ENCODE data around the gene MXD3. TPM values are rescaled to one million over a fixed set of nuclear protein-coding genes. Genes with fewer than 3 reads are reported as not detected.

Gene MXD3
- total and polyA plus RNA-seq, 12 donors, result 0.16 to 42.6 (median 3.6) TPM

- no peak for TF ChIP-seq POLR2A (IDR thresholded peaks at IDR 0.05)
- no peak for TF ChIP-seq CTCF (IDR thresholded peaks at IDR 0.05)
- H3K4me1 ChIP-seq (replicated peaks in 1 of 2), result no peaks in the 10 kb centered on the region
- H3K9me3 ChIP-seq (replicated peaks in 1 of 3), result no peaks in the 10 kb centered on the region
- intact Hi-C loops (cut with DNase I), result no loop called here
- no peaks in the 10 kb centered on the region for H3K27me3 ChIP-seq
- H3K27ac ChIP-seq, result no peak overlapping the region
- H3K36me3 ChIP-seq (replicated peaks in 1 of 2), result peaks cover 0 to 66% of the 10 kb centered on the region in 2 donors
- WGBS, 4 donors, result 79 to 85% (median 81%) methylated on average over 17 to 27 of the region's 27 CpGs
- no peak for DNase-seq
- H3K4me3 ChIP-seq, result no peak overlapping the region
Measured at GRCh38 chr5:177330991-177331842, 19.5 kb upstream of the MXD3 start.

DNA sequence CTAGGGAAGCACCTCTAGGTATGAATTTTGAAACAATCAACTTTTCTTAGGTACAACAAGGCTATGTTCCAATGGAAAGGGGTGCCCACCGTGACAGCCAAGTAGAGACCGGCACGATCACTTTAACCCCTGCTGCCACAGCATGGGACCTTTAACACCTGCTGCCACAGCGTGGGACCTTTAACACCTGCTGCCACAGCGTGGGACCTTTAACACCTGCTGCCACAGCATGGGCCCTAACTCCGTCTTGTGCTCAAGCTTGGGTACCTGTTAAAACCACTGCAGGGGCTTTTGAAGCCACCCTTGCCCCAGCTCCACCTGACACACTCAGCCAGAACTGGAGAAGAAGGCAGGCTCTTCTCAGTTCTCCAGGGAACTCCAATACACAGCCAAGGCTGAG is 18.2 kb upstream of the MXD3 start:
- WGBS, 4 donors, result 87 to 91% (median 90%) methylated on average over 3 to 6 of the region's 6 CpGs
- TF ChIP-seq CTCF (IDR thresholded peaks at IDR 0.05), result no peak
- TF ChIP-seq POLR2A (IDR thresholded peaks at IDR 0.05), result no peak
- H3K27ac ChIP-seq, result no peak overlapping the region
- intact Hi-C loops (cut with DNase I), result no loop called here
- H3K4me1 ChIP-seq (replicated peaks in 1 of 2), result no peaks in the 10 kb centered on the region
- no peak for DNase-seq
- H3K9me3 ChIP-seq (replicated peaks in 1 of 3), result no peaks in the 10 kb centered on the region
- H3K4me3 ChIP-seq, result no peak overlapping the region
- H3K27me3 ChIP-seq, result no peaks in the 10 kb centered on the region
- peaks cover 0 to 53% of the 10 kb centered on the region in 2 donors for H3K36me3 ChIP-seq (replicated peaks in 1 of 2)

DNA sequence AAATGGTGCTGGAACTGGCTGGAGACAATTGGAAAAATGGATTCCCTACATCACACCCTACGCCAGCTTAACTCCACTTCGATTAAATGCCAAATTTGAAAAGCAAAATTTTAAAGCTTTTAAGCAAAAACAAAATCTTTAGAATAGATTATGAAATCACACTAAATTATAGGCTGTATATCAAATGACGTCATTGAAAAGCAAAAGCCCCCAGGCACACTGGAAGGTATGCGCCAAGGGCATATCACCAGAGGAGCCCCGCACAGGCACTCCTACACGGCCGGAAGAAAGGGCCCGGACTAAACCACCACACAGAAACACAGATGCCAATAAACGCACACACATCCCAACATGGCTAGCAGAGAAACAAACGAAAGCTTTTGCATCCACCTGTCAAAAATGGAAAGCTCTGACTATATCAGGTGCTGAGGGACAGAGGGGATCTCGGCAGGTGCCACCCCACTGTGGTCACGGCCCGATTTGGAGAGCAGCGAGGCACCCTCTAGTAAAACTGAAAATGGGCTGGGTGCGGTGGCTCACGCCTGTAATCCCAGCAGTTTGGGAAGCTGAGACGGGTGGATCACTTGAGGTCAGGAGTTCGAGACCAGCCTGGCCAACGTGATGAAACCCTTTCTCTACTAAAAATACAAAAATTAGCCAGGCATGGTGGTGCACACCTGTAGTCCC is 17.0 kb upstream of the MXD3 start:
- H3K9me3 ChIP-seq (replicated peaks in 1 of 3), result no peaks in the 10 kb centered on the region
- WGBS, 4 donors, result 89 to 95% (median 92%) methylated on average over 19 of the region's 19 CpGs
- intact Hi-C loops (cut with DNase I), result no loop called here
- no peak overlapping the region for H3K27ac ChIP-seq
- no peak for TF ChIP-seq POLR2A (IDR thresholded peaks at IDR 0.05)
- TF ChIP-seq CTCF (IDR thresholded peaks at IDR 0.05), result no peak
- no peak overlapping the region for H3K4me3 ChIP-seq
- no peaks in the 10 kb centered on the region for H3K4me1 ChIP-seq (replicated peaks in 1 of 2)
- no peaks in the 10 kb centered on the region for H3K27me3 ChIP-seq
- peaks cover 0 to 41% of the 10 kb centered on the region in 2 donors for H3K36me3 ChIP-seq (replicated peaks in 1 of 2)
- DNase-seq, result no peak

Data from adrenal gland (tissue), 12 donors.